Measurements from ENCODE around the gene PTK7.

The PTK7 gene

GRCh38 chr6:43159599-43159998, 83.5 kb downstream of the PTK7 start:
- Histone ChIP-seq H3K36me3 (ENCODE audit: control insufficient read depth, insufficient read depth, low read length) (no peaks in the 10 kb centered on the region), H3K27me3 (replicated peaks; ENCODE audit: control insufficient read depth, insufficient read depth, low read length, poor library complexity, severe bottlenecking) (no peaks in the 10 kb centered on the region), H3K4me3 (ENCODE audit: insufficient read depth, low read depth, low read length, poor library complexity, severe bottlenecking) (no peak overlapping the region), H3K27ac (ENCODE audit: insufficient read depth, low read length, poor library complexity, severe bottlenecking) (no peak overlapping the region), H3K4me1 (ENCODE audit: control insufficient read depth, insufficient read depth, low read length, poor library complexity, severe bottlenecking) (no peaks in the 10 kb centered on the region), H3K9me3 (ENCODE audit: control insufficient read depth, low read length) (no peaks in the 10 kb centered on the region)
- no peak for DNase-seq

GRCh38 chr6:43163899-43164298, 87.8 kb downstream of the PTK7 start:
- DNase-seq, result no peak
- Histone ChIP-seq H3K4me1 (ENCODE audit: control insufficient read depth, insufficient read depth, low read length, poor library complexity, severe bottlenecking) (no peaks in the 10 kb centered on the region), H3K27ac (ENCODE audit: insufficient read depth, low read length, poor library complexity, severe bottlenecking) (no peak overlapping the region), H3K36me3 (ENCODE audit: control insufficient read depth, insufficient read depth, low read length) (no peaks in the 10 kb centered on the region), H3K9me3 (ENCODE audit: control insufficient read depth, low read length) (no peaks in the 10 kb centered on the region), H3K4me3 (ENCODE audit: insufficient read depth, low read depth, low read length, poor library complexity, severe bottlenecking) (no peak overlapping the region), H3K27me3 (replicated peaks; ENCODE audit: control insufficient read depth, insufficient read depth, low read length, poor library complexity, severe bottlenecking) (no peaks in the 10 kb centered on the region)

DNA sequence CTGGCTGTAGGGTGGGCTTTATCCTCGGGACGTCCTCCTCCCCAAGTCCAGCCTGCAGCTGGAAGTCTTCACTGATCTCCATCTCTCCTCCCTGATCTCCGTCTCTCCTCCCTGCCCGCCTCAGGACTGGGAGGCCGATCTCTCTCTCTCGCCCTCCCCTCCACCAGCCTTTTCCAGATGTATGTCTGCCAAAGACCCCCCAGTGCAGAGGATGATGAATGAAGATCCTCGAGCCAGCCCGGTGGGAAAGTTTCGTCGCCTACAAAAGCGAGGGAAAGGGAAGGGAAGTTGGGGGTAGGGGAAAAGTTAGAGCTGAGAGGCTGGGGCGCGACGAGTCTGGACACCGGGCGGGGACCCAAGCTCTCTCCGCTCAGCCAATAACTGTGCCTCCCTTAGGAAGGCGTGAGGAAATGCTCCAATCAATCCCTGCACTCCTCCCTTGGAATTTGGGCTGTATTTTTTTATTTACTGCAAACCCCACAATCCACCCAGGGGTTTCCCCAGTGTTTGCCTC, 94.4 kb downstream of the PTK7 start:
- no peaks in the 10 kb centered on the region for H3K36me3 ChIP-seq (ENCODE audit: control insufficient read depth, insufficient read depth, low read length)
- H3K4me1 ChIP-seq (ENCODE audit: control insufficient read depth, insufficient read depth, low read length, poor library complexity, severe bottlenecking), result peaks cover 30% of the 10 kb centered on the region
- no peak for DNase-seq
- peak overlapping the region; percentile 50 for H3K4me3 ChIP-seq (ENCODE audit: insufficient read depth, low read depth, low read length, poor library complexity, severe bottlenecking)
- no peaks in the 10 kb centered on the region for H3K27me3 ChIP-seq (replicated peaks; ENCODE audit: control insufficient read depth, insufficient read depth, low read length, poor library complexity, severe bottlenecking)
- peak overlapping the region; percentile 70 for H3K27ac ChIP-seq (ENCODE audit: insufficient read depth, low read length, poor library complexity, severe bottlenecking)
- H3K9me3 ChIP-seq (ENCODE audit: control insufficient read depth, low read length), result no peaks in the 10 kb centered on the region

DNA sequence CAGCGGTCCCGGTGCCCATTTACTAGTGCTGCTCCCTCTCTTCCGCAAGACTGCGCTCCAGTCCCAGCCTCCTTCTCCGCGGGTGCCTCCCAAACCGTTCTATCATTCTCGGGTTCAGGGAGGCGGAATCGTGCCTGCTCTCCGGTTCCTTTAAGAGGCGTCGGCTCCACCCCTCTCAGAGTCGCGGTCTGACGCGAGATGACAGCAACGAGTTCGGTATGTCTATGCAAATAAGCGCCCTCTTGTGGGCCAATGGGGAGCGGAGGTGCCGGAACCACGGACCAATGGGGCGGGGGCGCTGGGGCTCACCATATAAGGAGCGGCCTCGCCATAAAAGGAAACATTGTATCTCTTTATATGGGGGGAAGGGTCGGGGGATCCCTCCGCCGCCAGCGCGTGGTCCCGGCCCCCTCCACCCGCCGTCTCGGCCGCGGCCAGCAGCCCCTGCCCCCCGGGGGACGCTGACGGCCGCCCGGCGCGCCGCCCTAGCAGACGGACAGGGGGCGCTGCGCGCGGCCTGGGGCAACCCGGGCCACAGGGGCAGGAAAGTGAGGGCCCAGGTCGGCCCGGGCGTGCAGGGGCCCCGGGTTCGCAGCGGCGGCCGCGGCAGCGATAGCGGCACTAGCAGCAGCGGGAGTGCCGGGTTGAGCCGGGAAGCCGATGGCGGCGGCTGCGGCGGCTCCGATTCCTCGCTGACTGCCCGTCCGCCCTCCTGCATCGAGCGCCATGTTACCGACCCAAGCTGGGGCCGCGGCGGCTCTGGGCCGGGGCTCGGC, 95.0 kb downstream of the PTK7 start, which contains the start of gene SRF:
SRF (plus strand) TSS at position 339 of the 776 bp plus-strand sequence; CDS start at position 727, 388 bp downstream.
- Histone ChIP-seq H3K4me3 (ENCODE audit: insufficient read depth, low read depth, low read length, poor library complexity, severe bottlenecking) (peak within 1 kb of the TSS; percentile 65), H3K9me3 (ENCODE audit: control insufficient read depth, low read length) (no peaks in the 10 kb centered on the region), H3K4me1 (ENCODE audit: control insufficient read depth, insufficient read depth, low read length, poor library complexity, severe bottlenecking) (peaks cover 30% of the 10 kb centered on the region), H3K27me3 (replicated peaks; ENCODE audit: control insufficient read depth, insufficient read depth, low read length, poor library complexity, severe bottlenecking) (no peaks in the 10 kb centered on the region), H3K27ac (ENCODE audit: insufficient read depth, low read length, poor library complexity, severe bottlenecking) (peak within 1 kb of the TSS; percentile 74), H3K36me3 (ENCODE audit: control insufficient read depth, insufficient read depth, low read length) (peaks cover 5% of the 10 kb centered on the region)
- DNase-seq, result peak; percentile 98 to 99 (median 98)

DNA sequence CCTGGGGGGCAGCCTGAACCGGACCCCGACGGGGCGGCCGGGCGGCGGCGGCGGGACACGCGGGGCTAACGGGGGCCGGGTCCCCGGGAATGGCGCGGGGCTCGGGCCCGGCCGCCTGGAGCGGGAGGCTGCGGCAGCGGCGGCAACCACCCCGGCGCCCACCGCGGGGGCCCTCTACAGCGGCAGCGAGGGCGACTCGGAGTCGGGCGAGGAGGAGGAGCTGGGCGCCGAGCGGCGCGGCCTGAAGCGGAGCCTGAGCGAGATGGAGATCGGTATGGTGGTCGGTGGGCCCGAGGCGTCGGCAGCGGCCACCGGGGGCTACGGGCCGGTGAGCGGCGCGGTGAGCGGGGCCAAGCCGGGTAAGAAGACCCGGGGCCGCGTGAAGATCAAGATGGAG, 95.6 kb downstream of the PTK7 start:
- H3K36me3 ChIP-seq (ENCODE audit: control insufficient read depth, insufficient read depth, low read length), result peaks cover 11% of the 10 kb centered on the region
- no peaks in the 10 kb centered on the region for H3K9me3 ChIP-seq (ENCODE audit: control insufficient read depth, low read length)
- peak in 2 of 3 donors; percentile 8 to 24 for DNase-seq
- no peaks in the 10 kb centered on the region for H3K27me3 ChIP-seq (replicated peaks; ENCODE audit: control insufficient read depth, insufficient read depth, low read length, poor library complexity, severe bottlenecking)
- H3K4me1 ChIP-seq (ENCODE audit: control insufficient read depth, insufficient read depth, low read length, poor library complexity, severe bottlenecking), result peaks cover 30% of the 10 kb centered on the region
- H3K27ac ChIP-seq (ENCODE audit: insufficient read depth, low read length, poor library complexity, severe bottlenecking), result peak overlapping the region; percentile 74
- H3K4me3 ChIP-seq (ENCODE audit: insufficient read depth, low read depth, low read length, poor library complexity, severe bottlenecking), result peak overlapping the region; percentile 65

- DNase-seq, result peak; percentile 40 to 43 (median 42)
- Histone ChIP-seq H3K4me1 (ENCODE audit: control insufficient read depth, insufficient read depth, low read length, poor library complexity, severe bottlenecking) (peaks cover 30% of the 10 kb centered on the region), H3K36me3 (ENCODE audit: control insufficient read depth, insufficient read depth, low read length) (peaks cover 14% of the 10 kb centered on the region), H3K9me3 (ENCODE audit: control insufficient read depth, low read length) (no peaks in the 10 kb centered on the region), H3K4me3 (ENCODE audit: insufficient read depth, low read depth, low read length, poor library complexity, severe bottlenecking) (peak overlapping the region; percentile 65), H3K27ac (ENCODE audit: insufficient read depth, low read length, poor library complexity, severe bottlenecking) (peak overlapping the region; percentile 74), H3K27me3 (replicated peaks; ENCODE audit: control insufficient read depth, insufficient read depth, low read length, poor library complexity, severe bottlenecking) (no peaks in the 10 kb centered on the region)
These were observed 96.2 kb downstream of the PTK7 start for GRCh38 chr6:43172104-43173007.

GRCh38 chr6:43173591-43174262, 97.6 kb downstream of the PTK7 start:
- peaks cover 30% of the 10 kb centered on the region for H3K4me1 ChIP-seq (ENCODE audit: control insufficient read depth, insufficient read depth, low read length, poor library complexity, severe bottlenecking)
- H3K27ac ChIP-seq (ENCODE audit: insufficient read depth, low read length, poor library complexity, severe bottlenecking), result peak overlapping the region; percentile 74
- peak in 2 of 3 donors; percentile 11 to 13 for DNase-seq

DNA sequence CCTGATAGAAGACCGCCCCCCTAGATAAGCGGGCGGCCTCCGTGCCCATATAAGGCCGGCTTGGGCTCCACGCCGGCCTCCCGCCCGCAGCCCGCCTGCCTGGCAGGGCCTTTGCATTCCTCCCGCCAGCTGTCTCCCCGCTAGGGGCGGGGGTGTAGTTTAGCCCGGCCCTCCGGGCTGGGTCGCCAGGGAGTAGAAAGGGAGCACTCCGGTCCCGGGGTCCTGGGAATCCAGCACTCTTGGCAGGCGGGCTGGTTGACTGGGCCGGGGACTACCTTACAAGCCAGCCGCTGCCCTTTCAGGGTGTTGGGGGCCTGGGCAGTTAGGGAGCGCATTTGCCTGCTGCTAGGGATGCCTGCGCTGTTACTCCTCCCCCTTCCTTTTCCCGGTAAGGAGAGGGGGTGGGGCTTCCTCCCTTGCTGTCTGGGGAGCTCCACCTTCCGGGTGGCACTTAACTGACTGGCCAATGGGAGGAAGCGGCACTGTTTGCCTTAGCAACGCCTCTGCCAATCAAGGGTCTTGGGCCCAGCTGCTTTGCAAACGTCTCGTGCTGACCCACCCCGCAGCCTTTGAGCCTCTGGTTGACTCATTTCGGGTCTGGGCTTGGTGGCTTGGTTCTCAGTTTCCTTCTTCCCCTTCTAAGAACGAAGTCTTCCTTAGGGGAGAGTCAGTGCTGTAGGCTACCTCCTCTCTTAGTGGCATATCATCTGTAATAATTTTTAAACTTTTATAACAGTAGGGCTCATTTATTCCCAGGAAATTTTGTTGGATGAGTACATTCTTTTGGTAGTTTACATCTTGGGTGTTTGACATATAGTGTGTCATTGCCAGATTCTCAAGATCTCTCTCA, 98.4 kb downstream of the PTK7 start:
- DNase-seq, result peak; percentile 93 to 94 (median 94)
- no peaks in the 10 kb centered on the region for H3K27me3 ChIP-seq (replicated peaks; ENCODE audit: control insufficient read depth, insufficient read depth, low read length, poor library complexity, severe bottlenecking)
- H3K9me3 ChIP-seq (ENCODE audit: control insufficient read depth, low read length), result no peaks in the 10 kb centered on the region
- H3K4me3 ChIP-seq (ENCODE audit: insufficient read depth, low read depth, low read length, poor library complexity, severe bottlenecking), result peak overlapping the region; percentile 39
- H3K27ac ChIP-seq (ENCODE audit: insufficient read depth, low read length, poor library complexity, severe bottlenecking), result peak overlapping the region; percentile 74
- peaks cover 30% of the 10 kb centered on the region for H3K36me3 ChIP-seq (ENCODE audit: control insufficient read depth, insufficient read depth, low read length)
- peaks cover 30% of the 10 kb centered on the region for H3K4me1 ChIP-seq (ENCODE audit: control insufficient read depth, insufficient read depth, low read length, poor library complexity, severe bottlenecking)

More at GRCh38 chr6:43173591-43174262, 97.6 kb downstream of the PTK7 start:
- H3K4me3 ChIP-seq (ENCODE audit: insufficient read depth, low read depth, low read length, poor library complexity, severe bottlenecking), result peak overlapping the region; percentile 65
- no peaks in the 10 kb centered on the region for H3K9me3 ChIP-seq (ENCODE audit: control insufficient read depth, low read length)
- no peaks in the 10 kb centered on the region for H3K27me3 ChIP-seq (replicated peaks; ENCODE audit: control insufficient read depth, insufficient read depth, low read length, poor library complexity, severe bottlenecking)
- peaks cover 22% of the 10 kb centered on the region for H3K36me3 ChIP-seq (ENCODE audit: control insufficient read depth, insufficient read depth, low read length)

Measured in effector memory CD4-positive, alpha-beta T cell (primary cell).